H9 (cell line): Measurements from ENCODE around the gene ART3. TPM values are rescaled to one million over a fixed set of nuclear protein-coding genes. Genes with fewer than 3 reads are reported as not detected.

Source experiments
- DNase-seq: peaks from one replicate; pipeline ENCODE4 v3.0.0-alpha.2; 2017
- H2AFZ ChIP-seq: one replicate; pipeline ENCODE4 v1.6.1; 2013; ENCODE audit warnings: mild to moderate bottlenecking, low read length, control low read depth, moderate library complexity
- H2AK5ac ChIP-seq: 2 replicates; pipeline ENCODE4 v1.6.1; 2013; ENCODE audit warnings: low read length, control low read depth, mixed read lengths; ENCODE audit not compliant: insufficient read length
- H2BK120ac ChIP-seq: one replicate; pipeline ENCODE4 v1.6.1; 2013; ENCODE audit warnings: low read depth, mild to moderate bottlenecking, low read length, control low read depth, inconsistent platforms; ENCODE audit not compliant: poor library complexity, severe bottlenecking
- H2BK12ac ChIP-seq: 2 replicates; pipeline ENCODE4 v1.6.1; 2013; ENCODE audit warnings: low read length, control low read depth, mixed read lengths, low read depth; ENCODE audit not compliant: insufficient read length
- H2BK15ac ChIP-seq: 2 replicates; pipeline ENCODE4 v1.6.1; 2013; ENCODE audit warnings: low read depth, low read length, control low read depth
- H2BK20ac ChIP-seq: one replicate; pipeline ENCODE4 v1.6.1; 2013; ENCODE audit warnings: low read depth, mild to moderate bottlenecking, low read length, control low read depth, inconsistent platforms; ENCODE audit not compliant: poor library complexity, severe bottlenecking
- H2BK5ac ChIP-seq: 2 replicates; pipeline ENCODE4 v1.6.1; 2013; ENCODE audit warnings: low read length, control low read depth, mixed read lengths; ENCODE audit not compliant: insufficient read length
- H3K14ac ChIP-seq: 2 replicates; pipeline ENCODE4 v1.6.1; 2013; ENCODE audit warnings: low read length, control low read depth; ENCODE audit not compliant: insufficient read depth
- H3K18ac ChIP-seq: 2 replicates; pipeline ENCODE4 v1.6.1; 2013; ENCODE audit warnings: low read depth, mild to moderate bottlenecking, mixed read lengths, low read length, control low read depth; ENCODE audit not compliant: insufficient read length
- H3K23ac ChIP-seq: 2 replicates; pipeline ENCODE4 v1.6.1; 2013; ENCODE audit warnings: low read length, control low read depth, mixed read lengths, low read depth; ENCODE audit not compliant: insufficient read length
- H3K23me2 ChIP-seq: 2 replicates; pipeline ENCODE4 v1.6.1; 2013; ENCODE audit warnings: low read depth, mild to moderate bottlenecking, mixed read lengths, low read length, control low read depth; ENCODE audit not compliant: insufficient read length, poor library complexity, severe bottlenecking
- H3K27ac ChIP-seq: 2 replicates; pipeline ENCODE4 v1.5.1; 2013; ENCODE audit warnings: low read length, control low read depth, mixed read lengths, low read depth; ENCODE audit not compliant: insufficient read length
- H3K27me3 ChIP-seq: 2 replicates; pipeline ENCODE4 v1.6.1; 2013; ENCODE audit warnings: low read length, control low read depth, inconsistent platforms; ENCODE audit not compliant: insufficient read depth
- H3K4ac ChIP-seq: 2 replicates; pipeline ENCODE4 v1.6.1; 2013; ENCODE audit warnings: low read depth, mild to moderate bottlenecking, control low read depth, inconsistent platforms, low read length, moderate library complexity
- H3K4me1 ChIP-seq: 2 replicates; pipeline ENCODE4 v1.6.1; 2013; ENCODE audit warnings: low read length, control low read depth, inconsistent platforms; ENCODE audit not compliant: insufficient read depth
- H3K4me2 ChIP-seq: 2 replicates; pipeline ENCODE4 v1.6.1; 2013; ENCODE audit warnings: low read length, control low read depth, mixed read lengths; ENCODE audit not compliant: insufficient read length, insufficient read depth
- H3K56ac ChIP-seq: 2 replicates; pipeline ENCODE4 v1.6.1; 2013; ENCODE audit warnings: low read depth, mild to moderate bottlenecking, mixed read lengths, low read length, control low read depth; ENCODE audit not compliant: insufficient read length
- H3K79me1 ChIP-seq: 2 replicates; pipeline ENCODE4 v1.6.1; 2013; ENCODE audit warnings: low read depth, mild to moderate bottlenecking, moderate library complexity, low read length, control low read depth, inconsistent platforms; ENCODE audit not compliant: insufficient read depth, poor library complexity, severe bottlenecking
- H3K79me2 ChIP-seq: 2 replicates; pipeline ENCODE4 v1.6.1; 2013; ENCODE audit warnings: low read length, control low read depth, inconsistent platforms; ENCODE audit not compliant: insufficient read depth
- H3K9ac ChIP-seq: 2 replicates; pipeline ENCODE4 v1.6.1; 2013; ENCODE audit warnings: low read length, control low read depth, mixed read lengths; ENCODE audit not compliant: insufficient read length; ENCODE audit errors: extremely low read depth
- H3K9me3 ChIP-seq: one replicate; pipeline ENCODE4 v1.6.1; 2013; ENCODE audit warnings: low read depth, low read length, inconsistent platforms; ENCODE audit not compliant: control insufficient read depth
- H3T11ph ChIP-seq: one replicate; pipeline ENCODE4 v1.6.1; 2013; ENCODE audit warnings: mild to moderate bottlenecking, low read length, control low read depth, inconsistent platforms
- H4K20me1 ChIP-seq: one replicate; pipeline ENCODE4 v1.6.1; 2013; ENCODE audit not compliant: control insufficient read depth, insufficient read length, insufficient read depth
- H4K5ac ChIP-seq: 2 replicates; pipeline ENCODE4 v1.6.1; 2013; ENCODE audit warnings: low read depth, mild to moderate bottlenecking, mixed read lengths, low read length, control low read depth; ENCODE audit not compliant: insufficient read length
- H4K8ac ChIP-seq: replicated peaks from 2 replicates; pipeline ENCODE4 v1.6.1; 2013; ENCODE audit warnings: low read length, control low read depth, mixed read lengths, low read depth; ENCODE audit not compliant: insufficient read length
- H4K91ac ChIP-seq: 2 replicates; pipeline ENCODE4 v1.6.1; 2013; ENCODE audit warnings: low read depth, mild to moderate bottlenecking, moderate library complexity, mixed read lengths, low read length, control low read depth; ENCODE audit not compliant: insufficient read length
- H3K27ac Mint-ChIP-seq, 3 experiments: 2 replicates in 2 of 3; 3 replicates in 1 of 3; pipeline ENCODE4 v1.8.0; 2020 to 2021; ENCODE audit warnings: mixed read lengths in 3 of 3, mild to moderate bottlenecking in 1 of 3, moderate library complexity in 1 of 3
- H3K27me3 Mint-ChIP-seq: 2 replicates; pipeline ENCODE4 v1.8.0; 2021; ENCODE audit warnings: low read depth, mild to moderate bottlenecking, moderate library complexity, mixed read lengths
- H3K36me3 Mint-ChIP-seq, 3 experiments: 2 replicates in 2 of 3; 3 replicates in 1 of 3; pipeline ENCODE4 v1.8.0; 2020 to 2021; ENCODE audit warnings: low read depth in 3 of 3, mixed read lengths in 3 of 3; ENCODE audit not compliant: insufficient read depth in 1 of 3
- H3K4me1 Mint-ChIP-seq, 2 experiments: 2 replicates each; pipeline ENCODE4 v1.8.0; 2020; ENCODE audit warnings: mixed read lengths in 2 of 2
- H3K4me3 Mint-ChIP-seq, 2 experiments: 2 replicates in 1 of 2; 3 replicates in 1 of 2; pipeline ENCODE4 v1.8.0; 2020 to 2021; ENCODE audit warnings: mild to moderate bottlenecking in 2 of 2, mixed read lengths in 2 of 2, moderate library complexity in 1 of 2
- H3K9me3 Mint-ChIP-seq, 2 experiments: 2 replicates in 1 of 2; 3 replicates in 1 of 2; pipeline ENCODE4 v1.8.0; 2020; ENCODE audit warnings: mild to moderate bottlenecking in 2 of 2, mixed read lengths in 2 of 2, moderate library complexity in 1 of 2
- WGBS: extraction: QIAGEN DNeasy Blood & Tissue Kit; methylation state at CpG from one replicate; pipeline ENCODE4 v1.1.7; 2013; ENCODE audit warnings: missing lambda C conversion rate, low lambda C conversion rate, mixed read lengths; ENCODE audit not compliant: insufficient read length; ENCODE audit errors: extremely low coverage; 5-methylcytosine and 5-hydroxymethylcytosine counted together
- total RNA-seq: library from RNA; stranded (reverse); gene quantifications from 2 replicates; pipeline ENCODE4 v1.2.1, GENCODE V29; 2021
- TF ChIP-seq, protein P1 (sequence below): fragments of 200-600 bp; sonication (generic); conservative IDR thresholded peaks from 3 replicates; pipeline ENCODE4 v1.8.0; 2021; ENCODE audit warnings: antibody characterized with exemption, mild to moderate bottlenecking

ART3 gene
- total RNA-seq, 1 experiment from 2014 or later = 0.74 TPM

DNA sequence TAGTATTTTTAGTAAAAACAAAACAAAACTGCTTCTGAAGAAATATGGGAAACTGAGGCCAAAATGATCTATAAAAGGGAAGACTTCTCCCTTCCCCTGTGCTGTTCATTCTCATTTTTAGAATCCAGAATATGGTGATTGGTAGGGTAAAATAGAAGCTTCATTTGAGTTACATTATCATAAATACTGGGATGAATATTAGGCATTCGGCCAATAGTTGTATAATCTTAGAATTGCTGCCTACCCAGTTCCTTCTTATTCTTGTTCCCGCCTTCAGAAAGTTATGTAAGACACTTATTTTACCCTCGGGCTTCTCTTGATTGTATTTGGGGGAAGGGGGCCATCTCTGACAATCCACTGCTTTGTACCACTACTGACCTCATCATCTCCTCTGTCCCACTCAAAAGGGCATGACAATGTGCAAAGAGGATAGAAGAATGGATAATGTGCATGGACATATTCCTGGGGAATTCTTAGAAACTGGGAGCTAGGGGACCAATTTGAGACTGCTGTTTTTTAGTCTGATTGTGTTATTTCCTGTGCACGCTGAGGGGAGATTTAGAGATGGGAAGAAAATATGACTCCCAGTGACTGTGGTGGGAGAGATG lies 588 bp downstream of the ART3 start:
- H3K9ac ChIP-seq = no peak overlapping the region
- WGBS = no CpG with 5 or more reads among the region's 4 CpGs
- Mint-ChIP-seq H3K36me3 (no peaks in the 10 kb centered on the region), H3K4me3 (no peak overlapping the region), H3K27ac (peak overlapping the region in 1 of 3 experiments; percentile 4; a peak in 1 of 7 replicates), H3K4me1 (peaks cover 0 to 8% of the 10 kb centered on the region in 2 experiments; a peak in 3 of 4 replicates), H3K9me3 (no peaks in the 10 kb centered on the region), H3K27me3 (no peaks in the 10 kb centered on the region)
- no peak overlapping the region for H3T11ph ChIP-seq
- no peak overlapping the region for H3K14ac ChIP-seq
- no peaks in the 10 kb centered on the region for H3K79me1 ChIP-seq
- no peak overlapping the region for H2BK15ac ChIP-seq
- no peak overlapping the region for H2AK5ac ChIP-seq
- H3K4ac ChIP-seq = no peak overlapping the region
- no peak for DNase-seq
- no peak overlapping the region for H2AFZ ChIP-seq
- no peak overlapping the region for H3K56ac ChIP-seq
- no peaks in the 10 kb centered on the region for H3K9me3 ChIP-seq
- H2BK20ac ChIP-seq = no peak overlapping the region
- no peaks in the 10 kb centered on the region for H3K79me2 ChIP-seq
- H4K8ac ChIP-seq = no peak overlapping the region
- H4K91ac ChIP-seq = no peak overlapping the region
- TF ChIP-seq, protein P1, sequence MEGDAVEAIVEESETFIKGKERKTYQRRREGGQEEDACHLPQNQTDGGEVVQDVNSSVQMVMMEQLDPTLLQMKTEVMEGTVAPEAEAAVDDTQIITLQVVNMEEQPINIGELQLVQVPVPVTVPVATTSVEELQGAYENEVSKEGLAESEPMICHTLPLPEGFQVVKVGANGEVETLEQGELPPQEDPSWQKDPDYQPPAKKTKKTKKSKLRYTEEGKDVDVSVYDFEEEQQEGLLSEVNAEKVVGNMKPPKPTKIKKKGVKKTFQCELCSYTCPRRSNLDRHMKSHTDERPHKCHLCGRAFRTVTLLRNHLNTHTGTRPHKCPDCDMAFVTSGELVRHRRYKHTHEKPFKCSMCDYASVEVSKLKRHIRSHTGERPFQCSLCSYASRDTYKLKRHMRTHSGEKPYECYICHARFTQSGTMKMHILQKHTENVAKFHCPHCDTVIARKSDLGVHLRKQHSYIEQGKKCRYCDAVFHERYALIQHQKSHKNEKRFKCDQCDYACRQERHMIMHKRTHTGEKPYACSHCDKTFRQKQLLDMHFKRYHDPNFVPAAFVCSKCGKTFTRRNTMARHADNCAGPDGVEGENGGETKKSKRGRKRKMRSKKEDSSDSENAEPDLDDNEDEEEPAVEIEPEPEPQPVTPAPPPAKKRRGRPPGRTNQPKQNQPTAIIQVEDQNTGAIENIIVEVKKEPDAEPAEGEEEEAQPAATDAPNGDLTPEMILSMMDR = no peak
- H2BK120ac ChIP-seq = no peak overlapping the region
- H3K27ac ChIP-seq = no peak overlapping the region
- no peaks in the 10 kb centered on the region for H3K23me2 ChIP-seq
- no peak overlapping the region for H2BK12ac ChIP-seq
- no peak overlapping the region for H3K4me2 ChIP-seq
- no peaks in the 10 kb centered on the region for H3K27me3 ChIP-seq
- peaks cover 5% of the 10 kb centered on the region; the same call in 1 of the 2 replicates for H3K4me1 ChIP-seq
- no peak overlapping the region for H4K5ac ChIP-seq
- no peak overlapping the region for H3K18ac ChIP-seq
- no peak overlapping the region for H3K23ac ChIP-seq
- H2BK5ac ChIP-seq = no peak overlapping the region
- H4K20me1 ChIP-seq = no peaks in the 10 kb centered on the region
